ENCODE data around the gene GARS1.

DNA sequence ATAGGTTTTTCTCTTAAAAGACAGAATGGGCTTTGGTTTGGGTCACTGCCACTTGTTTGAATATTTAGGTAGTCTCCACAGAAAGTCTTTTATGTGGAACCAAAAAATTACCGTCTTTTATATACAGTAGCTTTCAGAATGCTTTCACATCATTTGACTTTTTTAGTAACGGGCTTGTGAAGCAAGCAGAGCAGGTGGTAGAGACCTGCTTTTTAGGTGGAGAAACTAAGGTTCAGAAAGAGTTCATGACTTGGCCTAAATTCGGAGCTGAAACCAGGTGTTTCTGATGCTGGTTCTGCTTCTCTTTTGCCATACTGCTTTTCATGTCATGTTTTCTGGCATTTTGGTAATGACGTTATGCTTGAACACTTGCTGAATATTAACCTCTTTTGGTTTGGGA is 36.3 kb downstream of the GARS1 start:
- no peak for TF ChIP-seq EZH2 (IDR thresholded peaks at IDR 0.05)
- TF ChIP-seq, protein P1, sequence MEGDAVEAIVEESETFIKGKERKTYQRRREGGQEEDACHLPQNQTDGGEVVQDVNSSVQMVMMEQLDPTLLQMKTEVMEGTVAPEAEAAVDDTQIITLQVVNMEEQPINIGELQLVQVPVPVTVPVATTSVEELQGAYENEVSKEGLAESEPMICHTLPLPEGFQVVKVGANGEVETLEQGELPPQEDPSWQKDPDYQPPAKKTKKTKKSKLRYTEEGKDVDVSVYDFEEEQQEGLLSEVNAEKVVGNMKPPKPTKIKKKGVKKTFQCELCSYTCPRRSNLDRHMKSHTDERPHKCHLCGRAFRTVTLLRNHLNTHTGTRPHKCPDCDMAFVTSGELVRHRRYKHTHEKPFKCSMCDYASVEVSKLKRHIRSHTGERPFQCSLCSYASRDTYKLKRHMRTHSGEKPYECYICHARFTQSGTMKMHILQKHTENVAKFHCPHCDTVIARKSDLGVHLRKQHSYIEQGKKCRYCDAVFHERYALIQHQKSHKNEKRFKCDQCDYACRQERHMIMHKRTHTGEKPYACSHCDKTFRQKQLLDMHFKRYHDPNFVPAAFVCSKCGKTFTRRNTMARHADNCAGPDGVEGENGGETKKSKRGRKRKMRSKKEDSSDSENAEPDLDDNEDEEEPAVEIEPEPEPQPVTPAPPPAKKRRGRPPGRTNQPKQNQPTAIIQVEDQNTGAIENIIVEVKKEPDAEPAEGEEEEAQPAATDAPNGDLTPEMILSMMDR (IDR thresholded peaks at IDR 0.05) = no peak
